Uterus (tissue), 4 donors: Measurements from ENCODE around the gene ATP6V0E2. TPM values are rescaled to one million over a fixed set of nuclear protein-coding genes. Genes with fewer than 3 reads are reported as not detected.

Source experiments
- DNase-seq, 2 donors: peaks; one replicate each; pipeline ENCODE4 v3.0.0-alpha.2; 2019 to 2020
- H3K27ac ChIP-seq, 2 donors: fragments of 200-600 bp; sonication (generic); 1 replicate in 1 of 2; 2 replicates in 1 of 2; pipeline ENCODE4 v1.5.1; 2016 to 2018
- H3K27me3 ChIP-seq, 2 donors: fragments of 200-600 bp; sonication (generic); one replicate each; pipeline ENCODE4 v1.5.1; 2018 to 2019; ENCODE audit warnings: control low read depth in 1 of 2
- H3K36me3 ChIP-seq, 2 donors: fragments of 200-600 bp; sonication (generic); one replicate each; pipeline ENCODE4 v1.5.1; 2019; ENCODE audit warnings: control low read depth in 1 of 2
- H3K4me1 ChIP-seq, 2 donors: fragments of 200-600 bp; sonication (generic); one replicate each; pipeline ENCODE4 v1.5.1; 2018 to 2019; ENCODE audit warnings: control low read depth in 1 of 2
- H3K4me3 ChIP-seq, 2 donors: fragments of 200-600 bp; sonication (generic); 1 replicate in 1 of 2; 2 replicates in 1 of 2; pipeline ENCODE4 v1.5.1; 2018 to 2019; ENCODE audit warnings: mild to moderate bottlenecking in 1 of 2
- H3K9me3 ChIP-seq, 2 donors: fragments of 200-600 bp; sonication (generic); one replicate each; pipeline ENCODE4 v1.5.1; 2019; ENCODE audit warnings: control low read depth in 1 of 2
- POLR2A ChIP-seq, 2 donors: fragments of 450-650 bp; IDR thresholded peaks; one replicate each; pipeline ENCODE4 v1.6.1; 2016; ENCODE audit warnings: antibody characterized with exemption in 2 of 2, mild to moderate bottlenecking in 1 of 2, moderate library complexity in 1 of 2
- intact Hi-C: fragments of 100-400 bp; cut with DNase I; formaldehyde crosslinking; loops from one replicate; pipeline ENCODE4 v1.15.1; 2023; ENCODE audit warnings: low total_unique reads
- total RNA-seq, 4 donors: library from RNA; depleted of rRNA in 3 of 4; stranded (reverse); fragments of >200 nt in 3 of 4; gene quantifications; one replicate each; pipeline versions ENCODE4 v1.1.0 to v1.2.4, GENCODE V29; 2014 to 2023
- TF ChIP-seq, protein P1 (sequence below), 4 experiments: fragments of 200-600 bp in 2 of 4; fragments of 450-650 bp in 2 of 4; sonication (generic) in 2 of 4; IDR thresholded peaks; one replicate each; pipeline ENCODE4 v1.5.1; 2016 to 2019; ENCODE audit warnings: antibody characterized with exemption in 4 of 4, mild to moderate bottlenecking in 2 of 4, moderate library complexity in 1 of 4
- donor health status: DM: yes; HTN: yes; CAD: no.

Gene ATP6V0E2
- total RNA-seq, 4 donors from 2014 or later = 2.6 to 22.5 (median 10.1) TPM

DNA sequence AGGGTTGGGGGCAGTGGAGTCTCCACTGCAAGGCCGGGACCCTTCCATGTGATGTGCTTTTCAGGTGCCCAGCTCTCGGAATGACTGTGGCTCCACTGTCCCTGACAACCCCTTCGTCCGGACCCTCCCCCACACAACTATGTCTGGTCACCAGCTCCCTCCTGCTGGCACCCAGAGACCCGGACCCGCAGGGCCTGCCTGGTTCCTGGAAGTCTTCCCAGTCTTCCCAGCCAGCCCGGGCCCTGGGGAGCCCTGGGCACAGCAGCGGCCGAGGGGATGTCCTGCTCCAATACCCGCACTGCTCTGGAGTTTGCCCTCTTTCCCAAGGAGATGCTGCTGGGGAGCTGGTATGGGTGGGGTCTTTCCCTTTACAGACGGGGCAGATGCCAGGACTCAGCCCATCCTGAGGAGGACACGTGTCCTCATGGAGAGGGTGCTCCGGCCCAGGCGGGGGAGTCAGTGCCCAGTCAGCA is 5.5 kb downstream of the ATP6V0E2 start:
- Histone ChIP-seq H3K36me3 (no peaks in the 10 kb centered on the region), H3K4me1 (peaks cover 0 to 10% of the 10 kb centered on the region in 2 donors), H3K4me3 (no peak overlapping the region), H3K27ac (no peak overlapping the region), H3K27me3 (no peaks in the 10 kb centered on the region), H3K9me3 (no peaks in the 10 kb centered on the region)
- no peak for DNase-seq
- TF ChIP-seq, protein P1, sequence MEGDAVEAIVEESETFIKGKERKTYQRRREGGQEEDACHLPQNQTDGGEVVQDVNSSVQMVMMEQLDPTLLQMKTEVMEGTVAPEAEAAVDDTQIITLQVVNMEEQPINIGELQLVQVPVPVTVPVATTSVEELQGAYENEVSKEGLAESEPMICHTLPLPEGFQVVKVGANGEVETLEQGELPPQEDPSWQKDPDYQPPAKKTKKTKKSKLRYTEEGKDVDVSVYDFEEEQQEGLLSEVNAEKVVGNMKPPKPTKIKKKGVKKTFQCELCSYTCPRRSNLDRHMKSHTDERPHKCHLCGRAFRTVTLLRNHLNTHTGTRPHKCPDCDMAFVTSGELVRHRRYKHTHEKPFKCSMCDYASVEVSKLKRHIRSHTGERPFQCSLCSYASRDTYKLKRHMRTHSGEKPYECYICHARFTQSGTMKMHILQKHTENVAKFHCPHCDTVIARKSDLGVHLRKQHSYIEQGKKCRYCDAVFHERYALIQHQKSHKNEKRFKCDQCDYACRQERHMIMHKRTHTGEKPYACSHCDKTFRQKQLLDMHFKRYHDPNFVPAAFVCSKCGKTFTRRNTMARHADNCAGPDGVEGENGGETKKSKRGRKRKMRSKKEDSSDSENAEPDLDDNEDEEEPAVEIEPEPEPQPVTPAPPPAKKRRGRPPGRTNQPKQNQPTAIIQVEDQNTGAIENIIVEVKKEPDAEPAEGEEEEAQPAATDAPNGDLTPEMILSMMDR (IDR thresholded peaks at IDR 0.05) = no peak
- TF ChIP-seq POLR2A (IDR thresholded peaks at IDR 0.05) = no peak
- intact Hi-C loops = loop anchor here (10.0 kb wide), 1 partner anchor 1345 kb away; the partner anchor contains the start of gene ABCF2

DNA sequence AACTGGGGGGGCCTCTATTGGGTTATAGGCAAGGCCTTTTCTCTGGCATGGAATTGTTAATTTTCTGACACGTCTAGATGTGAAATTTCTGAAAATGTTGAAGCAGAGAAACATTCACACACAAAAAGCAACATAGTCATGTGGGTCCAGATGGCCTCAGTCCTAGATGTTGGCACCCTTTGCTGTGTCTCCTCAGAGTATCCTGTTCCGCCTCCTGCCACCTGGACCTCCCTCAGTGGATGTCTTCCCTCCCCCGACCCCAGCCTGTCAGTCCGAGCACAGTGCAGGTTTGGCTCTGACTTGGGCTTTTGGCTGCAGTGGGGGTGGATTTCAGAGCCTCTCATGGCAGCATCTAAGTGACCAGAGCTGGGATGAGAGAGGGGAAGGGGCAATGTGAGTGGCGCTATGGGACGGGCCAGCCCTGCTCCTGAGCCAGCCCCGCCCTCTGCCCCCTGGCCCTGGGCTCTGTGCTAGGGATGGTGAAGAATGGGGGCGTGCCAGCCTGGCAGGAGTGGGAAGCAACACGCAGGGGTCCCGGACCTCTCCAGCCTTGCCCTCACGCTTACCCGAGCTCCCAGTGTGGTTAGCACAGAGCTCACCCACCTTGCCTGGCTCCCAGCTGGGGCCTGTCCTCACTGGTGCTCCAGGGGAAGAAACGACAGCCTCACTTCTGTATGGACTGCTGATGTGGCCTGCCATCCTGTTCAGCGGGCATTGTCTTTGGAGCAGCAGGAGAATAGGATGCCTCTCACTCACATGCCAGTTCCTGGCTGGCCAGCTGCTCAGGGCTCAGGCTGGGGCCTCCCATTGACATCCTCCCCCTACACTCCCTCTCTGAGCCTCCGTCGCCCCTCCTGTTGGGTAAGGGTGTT is 6.2 kb downstream of the ATP6V0E2 start:
- Histone ChIP-seq H3K9me3 (no peaks in the 10 kb centered on the region), H3K27me3 (no peaks in the 10 kb centered on the region), H3K27ac (peak overlapping the region in 1 of 2 donors; percentile 52), H3K36me3 (no peaks in the 10 kb centered on the region), H3K4me3 (no peak overlapping the region), H3K4me1 (peaks cover 0 to 9% of the 10 kb centered on the region in 2 donors)
- DNase-seq = peak in 1 of 2 donors; percentile 15
- TF ChIP-seq, protein P1 (IDR thresholded peaks at IDR 0.05) = no peak
- TF ChIP-seq POLR2A (IDR thresholded peaks at IDR 0.05) = no peak
- intact Hi-C loops = loop anchor here (10.0 kb wide), 1 partner anchor 1345 kb away; the partner anchor contains the start of gene ABCF2

- no peaks in the 10 kb centered on the region for H3K9me3 ChIP-seq
- H3K4me3 ChIP-seq = no peak overlapping the region
- DNase-seq = peak; percentile 63 to 70
- intact Hi-C loops = no loop called here
- TF ChIP-seq, protein P1 (IDR thresholded peaks at IDR 0.05) = no peak
- no peak for TF ChIP-seq POLR2A (IDR thresholded peaks at IDR 0.05)
- H3K27me3 ChIP-seq = no peaks in the 10 kb centered on the region
- no peaks in the 10 kb centered on the region for H3K36me3 ChIP-seq
- H3K27ac ChIP-seq = peak overlapping the region in 1 of 2 donors; percentile 52
- H3K4me1 ChIP-seq = peaks cover 0 to 9% of the 10 kb centered on the region in 2 donors
Observed at GRCh38 chr7:149880638-149881311, 7.0 kb downstream of the ATP6V0E2 start.

DNA sequence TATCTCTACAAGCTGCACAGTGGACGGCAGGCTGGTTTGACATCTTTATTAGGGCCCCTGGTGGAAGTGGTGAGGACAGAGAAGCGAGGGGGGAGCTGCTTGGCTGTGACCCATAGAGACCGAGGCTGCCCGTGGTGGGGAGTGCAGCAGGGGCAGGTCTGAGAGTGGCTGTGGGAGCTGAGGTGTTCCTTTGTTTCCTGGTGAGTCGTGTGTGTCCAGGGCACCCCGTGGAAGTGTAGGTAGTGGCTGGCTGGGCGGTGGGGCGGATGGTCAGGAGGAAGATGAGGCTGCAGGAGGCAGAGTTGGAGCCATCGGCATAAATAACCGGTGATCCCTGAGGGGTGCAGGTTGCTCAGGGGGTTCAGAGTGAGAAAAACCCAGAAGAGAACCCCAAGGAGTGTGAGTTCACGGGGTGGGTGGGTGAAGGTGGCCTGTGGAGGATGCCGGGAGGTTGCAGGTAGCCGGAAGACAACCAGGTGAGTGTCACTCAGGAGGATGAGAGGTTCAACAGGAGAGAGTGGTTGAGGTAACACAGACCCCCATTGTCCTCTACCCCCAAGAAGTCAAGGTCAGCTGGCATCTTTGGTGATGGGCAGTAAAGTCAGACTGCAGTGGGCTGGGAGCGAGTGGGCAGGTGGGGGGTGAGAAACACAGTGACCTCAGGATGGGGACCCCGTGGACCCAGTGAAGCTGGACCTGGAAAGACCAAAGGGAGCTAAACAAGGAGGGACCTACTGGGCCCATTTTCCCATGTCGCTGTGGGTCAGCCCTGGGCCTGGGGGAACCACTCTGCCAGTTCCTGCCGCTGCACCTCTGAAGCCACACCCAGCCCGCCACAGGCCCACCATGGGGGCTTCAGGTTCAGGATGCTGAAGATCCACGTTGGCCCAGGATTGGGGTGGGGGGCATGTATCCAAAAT is 7.8 kb downstream of the ATP6V0E2 start:
- peak in 1 of 2 donors; percentile 14 for DNase-seq
- H3K27ac ChIP-seq = peak overlapping the region; percentile 52 to 63

More for the DNA sequence above, 7.8 kb downstream of the ATP6V0E2 start:
- intact Hi-C loops = no loop called here
- Histone ChIP-seq H3K4me3 (no peak overlapping the region), H3K4me1 (peaks cover 0 to 9% of the 10 kb centered on the region in 2 donors), H3K36me3 (no peaks in the 10 kb centered on the region), H3K27me3 (no peaks in the 10 kb centered on the region), H3K9me3 (no peaks in the 10 kb centered on the region)
- no peak for TF ChIP-seq POLR2A (IDR thresholded peaks at IDR 0.05)
- TF ChIP-seq, protein P1 (IDR thresholded peaks at IDR 0.05) = no peak
